Colonic mucosa (tissue), 4 donors: ENCODE measurements around the gene EVPLL. TPM values are rescaled to one million over a fixed set of nuclear protein-coding genes. Genes with fewer than 3 reads are reported as not detected.
A peak's percentile ranks its signal among the peaks of the same experiment; 100 is the strongest.

ENCODE experiments used
- DNase-seq: peaks from one replicate; pipeline ENCODE4 v3.0.0-alpha.2; 2020
- H3K27ac ChIP-seq: fragments of 200-600 bp; one replicate; pipeline ENCODE4 v1.8.0; 2021
- H3K27me3 ChIP-seq: fragments of 200-600 bp; one replicate; pipeline ENCODE4 v1.8.0; 2021
- H3K36me3 ChIP-seq: fragments of 200-600 bp; one replicate; pipeline ENCODE4 v1.8.0; 2021
- H3K4me1 ChIP-seq: fragments of 200-600 bp; one replicate; pipeline ENCODE4 v1.8.0; 2021; ENCODE audit warnings: mild to moderate bottlenecking
- H3K4me3 ChIP-seq: fragments of 200-600 bp; one replicate; pipeline ENCODE4 v1.8.0; 2021
- H3K9ac ChIP-seq, 2 donors: one replicate each; pipeline ENCODE4 v1.7.0; 2013; ENCODE audit warnings: control low read depth in 2 of 2, low read depth in 2 of 2, low read length in 2 of 2
- H3K9me3 ChIP-seq: fragments of 200-600 bp; one replicate; pipeline ENCODE4 v1.8.0; 2021
- intact Hi-C: fragments of 100-400 bp; cut with DNase I; formaldehyde crosslinking; loops from one replicate; pipeline ENCODE4 v1.14.1; 2022
- total RNA-seq, 2 donors: library from RNA; stranded (reverse); fragmentation: NEBNext Ultra II Directional in 1 of 2; extraction: Animal tissue kit (Norgen Biotek cat#: 25700) in 1 of 2; gene quantifications; one replicate each; pipeline ENCODE4 v1.2.1, GENCODE V29; 2021
- TF ChIP-seq, protein P1 (sequence below): fragments of 200-600 bp; IDR thresholded peaks from one replicate; pipeline ENCODE4 v1.8.0; 2022; ENCODE audit warnings: antibody characterized with exemption, mild to moderate bottlenecking
- donor health status: healthy.
- donor health status: DM: no; HTN: no; CAD: no.
- donor health status: DM: no; HTN: no; CAD: no.

EVPLL gene
- total RNA-seq, 2 donors from 2014 or later: 0.25 to 0.69 TPM

DNA sequence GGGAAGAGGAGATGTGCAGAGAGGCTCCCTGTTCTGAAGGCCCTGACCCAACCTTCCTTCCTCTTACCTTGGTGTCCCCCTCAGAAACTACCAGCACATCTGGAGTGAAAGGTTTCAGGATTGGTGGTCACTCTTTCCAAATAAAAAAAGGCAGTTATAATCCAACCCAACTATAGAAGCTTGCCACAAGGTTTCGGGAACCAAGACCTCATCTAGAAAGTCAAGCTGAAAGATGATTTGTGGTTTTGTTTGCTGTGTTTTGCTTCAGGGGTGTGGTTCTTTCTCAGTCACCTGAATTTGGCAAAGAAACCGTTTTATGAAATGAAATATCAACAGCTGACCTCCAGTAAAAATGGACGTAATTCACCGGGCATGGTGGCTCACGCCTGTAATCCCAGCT lies 33.6 kb upstream of the EVPLL start:
- no peaks in the 10 kb centered on the region for H3K36me3 ChIP-seq
- no peak overlapping the region for H3K9ac ChIP-seq
- H3K27ac ChIP-seq: no peak overlapping the region
- no peaks in the 10 kb centered on the region for H3K9me3 ChIP-seq
- no peaks in the 10 kb centered on the region for H3K27me3 ChIP-seq
- DNase-seq: no peak
- TF ChIP-seq, protein P1, sequence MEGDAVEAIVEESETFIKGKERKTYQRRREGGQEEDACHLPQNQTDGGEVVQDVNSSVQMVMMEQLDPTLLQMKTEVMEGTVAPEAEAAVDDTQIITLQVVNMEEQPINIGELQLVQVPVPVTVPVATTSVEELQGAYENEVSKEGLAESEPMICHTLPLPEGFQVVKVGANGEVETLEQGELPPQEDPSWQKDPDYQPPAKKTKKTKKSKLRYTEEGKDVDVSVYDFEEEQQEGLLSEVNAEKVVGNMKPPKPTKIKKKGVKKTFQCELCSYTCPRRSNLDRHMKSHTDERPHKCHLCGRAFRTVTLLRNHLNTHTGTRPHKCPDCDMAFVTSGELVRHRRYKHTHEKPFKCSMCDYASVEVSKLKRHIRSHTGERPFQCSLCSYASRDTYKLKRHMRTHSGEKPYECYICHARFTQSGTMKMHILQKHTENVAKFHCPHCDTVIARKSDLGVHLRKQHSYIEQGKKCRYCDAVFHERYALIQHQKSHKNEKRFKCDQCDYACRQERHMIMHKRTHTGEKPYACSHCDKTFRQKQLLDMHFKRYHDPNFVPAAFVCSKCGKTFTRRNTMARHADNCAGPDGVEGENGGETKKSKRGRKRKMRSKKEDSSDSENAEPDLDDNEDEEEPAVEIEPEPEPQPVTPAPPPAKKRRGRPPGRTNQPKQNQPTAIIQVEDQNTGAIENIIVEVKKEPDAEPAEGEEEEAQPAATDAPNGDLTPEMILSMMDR: no peak
- intact Hi-C loops: no loop called here
- no peak overlapping the region for H3K4me3 ChIP-seq
- H3K4me1 ChIP-seq: no peaks in the 10 kb centered on the region

- Histone ChIP-seq H3K9ac (no peak overlapping the region), H3K36me3 (no peaks in the 10 kb centered on the region), H3K27ac (no peak overlapping the region), H3K27me3 (no peaks in the 10 kb centered on the region), H3K4me3 (no peak overlapping the region), H3K9me3 (no peaks in the 10 kb centered on the region), H3K4me1 (no peaks in the 10 kb centered on the region)
- no peak for DNase-seq
- intact Hi-C loops: no loop called here
- TF ChIP-seq, protein P1: no peak
Observed at GRCh38 chr17:18353541-18353940, 24.0 kb upstream of the EVPLL start.

DNA sequence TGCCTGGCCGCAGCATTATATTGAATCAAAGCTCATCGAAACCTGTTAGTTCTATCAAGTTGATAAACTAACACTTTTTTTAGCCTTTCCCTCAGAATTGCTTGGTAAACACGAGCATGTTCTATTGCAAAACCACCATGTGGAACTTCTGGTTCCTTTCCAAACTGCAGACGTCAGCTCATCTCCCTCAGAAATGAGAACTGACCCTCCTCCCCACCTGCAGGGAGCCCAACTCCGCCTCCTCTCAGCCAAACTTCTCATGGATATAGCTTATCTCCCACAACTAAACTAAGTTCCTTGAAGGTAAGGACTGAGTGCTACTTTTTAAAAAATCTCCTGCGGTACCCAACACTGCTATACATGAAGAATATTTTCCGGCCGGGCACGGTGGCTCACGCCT lies 21.0 kb upstream of the EVPLL start:
- no peak overlapping the region for H3K9ac ChIP-seq
- H3K4me3 ChIP-seq: no peak overlapping the region
- H3K9me3 ChIP-seq: no peaks in the 10 kb centered on the region
- intact Hi-C loops: no loop called here
- no peaks in the 10 kb centered on the region for H3K4me1 ChIP-seq
- H3K27me3 ChIP-seq: no peaks in the 10 kb centered on the region
- peak; percentile 40 for DNase-seq
- TF ChIP-seq, protein P1: no peak
- no peak overlapping the region for H3K27ac ChIP-seq
- H3K36me3 ChIP-seq: no peaks in the 10 kb centered on the region

DNA sequence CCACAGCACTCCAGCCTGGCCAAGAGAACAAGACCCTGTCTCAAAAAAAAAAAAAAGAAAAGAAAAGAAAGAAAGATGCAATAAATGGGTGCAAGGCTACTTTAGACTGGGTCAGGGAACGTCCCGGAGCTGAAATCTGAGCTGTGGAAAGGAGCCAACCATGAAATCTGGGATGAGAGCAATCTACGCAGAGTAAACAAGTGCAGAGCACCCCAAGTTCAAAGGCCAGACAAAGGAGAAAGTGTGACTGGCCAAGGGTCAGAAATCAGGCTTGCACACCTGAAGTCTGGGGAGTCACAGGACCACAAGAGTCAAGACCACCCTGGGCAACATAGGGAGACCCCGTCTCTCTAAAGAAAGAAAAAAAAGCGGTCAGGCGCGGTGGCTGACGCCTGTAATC lies 17.1 kb upstream of the EVPLL start:
- no peaks in the 10 kb centered on the region for H3K27me3 ChIP-seq
- no peak overlapping the region for H3K9ac ChIP-seq
- H3K9me3 ChIP-seq: no peaks in the 10 kb centered on the region
- H3K4me3 ChIP-seq: no peak overlapping the region
- TF ChIP-seq, protein P1: no peak
- H3K4me1 ChIP-seq: no peaks in the 10 kb centered on the region
- intact Hi-C loops: no loop called here
- no peak overlapping the region for H3K27ac ChIP-seq
- DNase-seq: no peak
- H3K36me3 ChIP-seq: no peaks in the 10 kb centered on the region

DNA sequence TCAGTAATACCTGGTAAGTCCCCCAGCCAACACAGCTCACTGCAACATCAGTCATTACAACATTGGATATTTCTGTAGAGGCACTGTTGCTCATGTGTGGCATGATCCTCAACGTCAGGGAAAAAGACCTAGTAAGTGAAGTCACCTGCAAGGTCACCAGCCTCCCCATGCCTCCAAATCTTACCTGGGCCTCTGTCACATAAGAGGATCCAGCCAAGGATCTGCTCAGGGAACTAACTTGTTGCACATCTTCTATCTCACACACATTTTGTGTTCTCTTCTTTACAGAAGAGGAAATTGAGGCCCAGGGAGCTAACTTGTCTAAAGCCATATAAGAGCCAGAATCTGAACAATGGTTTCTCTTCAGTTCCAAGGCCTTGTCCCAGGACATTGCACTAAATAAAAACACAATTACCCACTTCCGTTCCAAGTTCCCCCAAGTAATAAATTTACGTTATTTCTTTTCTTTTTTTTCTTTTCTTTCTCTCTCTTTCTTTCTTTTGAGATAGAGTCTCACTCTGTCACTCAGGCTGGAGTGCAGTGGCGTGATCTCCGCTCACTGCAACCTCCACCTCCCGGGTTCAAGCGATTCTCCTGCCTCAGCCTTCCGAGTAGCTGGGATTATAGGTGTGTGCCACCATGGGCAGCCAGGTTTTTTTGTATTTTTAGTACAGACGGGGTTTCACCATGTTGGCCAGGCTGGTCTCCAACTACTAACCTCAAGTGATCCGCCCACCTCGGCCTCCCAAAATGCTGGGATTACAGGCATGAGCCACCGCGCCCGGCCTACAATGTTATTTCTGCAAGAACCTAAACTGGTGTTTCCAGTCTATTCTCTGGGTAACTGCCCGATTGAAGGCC lies 15.5 kb upstream of the EVPLL start:
- Histone ChIP-seq H3K36me3 (no peaks in the 10 kb centered on the region), H3K4me3 (peak overlapping the region; percentile 91), H3K27me3 (no peaks in the 10 kb centered on the region), H3K9ac (peak overlapping the region; percentile 75 to 84), H3K27ac (peak overlapping the region; percentile 38), H3K4me1 (no peaks in the 10 kb centered on the region), H3K9me3 (no peaks in the 10 kb centered on the region)
- TF ChIP-seq, protein P1: no peak
- intact Hi-C loops: no loop called here
- DNase-seq: no peak
